Ramos (cell line): ENCODE data around the gene FURIN.
"Not testable (repeated sequence)": the region's sequence is repeated elsewhere in the genome, so short reads cannot be mapped to it uniquely, and the experiment has no call there.

Experiments
- in situ Hi-C: fragments of 300-500 bp; cut with MboI; formaldehyde crosslinking; loops from one replicate; pipeline ENCODE4 v1.14.3; 2022; ENCODE audit warnings: low sequenced_read_pairs; ENCODE audit not compliant: unreplicated experiment

Gene FURIN

GRCh38 chr15:90840157-90840855, 28.1 kb upstream of the FURIN start:
- in situ Hi-C loops: no loop called here

GRCh38 chr15:90840954-90841353, 27.4 kb upstream of the FURIN start:
- in situ Hi-C loops: no loop called here

- in situ Hi-C loops: no loop called here
These were observed 23.7 kb upstream of the FURIN start for GRCh38 chr15:90844696-90845095.

GRCh38 chr15:90845201-90845949, 23.0 kb upstream of the FURIN start:
- in situ Hi-C loops: no loop called here

- in situ Hi-C loops: not testable (repeated sequence)
These were observed 19.0 kb upstream of the FURIN start for GRCh38 chr15:90849424-90849823.

GRCh38 chr15:90851114-90851513, 17.3 kb upstream of the FURIN start:
- in situ Hi-C loops: no loop called here

DNA sequence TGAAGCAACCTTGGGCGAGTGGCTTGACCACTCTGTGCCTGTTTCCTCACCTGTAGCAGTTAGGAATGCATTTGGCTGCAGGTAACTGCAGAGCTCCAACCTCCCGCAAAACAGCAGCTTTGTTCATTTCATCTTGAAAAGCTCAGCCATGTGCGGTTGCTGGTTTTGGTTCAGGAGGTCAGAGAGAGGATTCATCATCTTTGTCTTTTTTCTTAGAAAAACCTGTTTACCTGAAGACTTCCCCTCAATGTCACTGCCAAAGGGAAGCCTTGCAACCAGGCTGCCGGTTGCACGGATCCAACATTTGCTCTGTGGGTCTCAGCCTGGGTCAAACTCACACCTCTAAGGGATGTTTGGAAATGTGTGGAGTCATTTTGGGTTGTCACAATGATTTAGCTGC, 16.4 kb upstream of the FURIN start:
- in situ Hi-C loops: no loop called here

GRCh38 chr15:90855139-90855538, 13.2 kb upstream of the FURIN start:
- in situ Hi-C loops: no loop called here

GRCh38 chr15:90857337-90857736, 11.1 kb upstream of the FURIN start:
- in situ Hi-C loops: no loop called here

DNA sequence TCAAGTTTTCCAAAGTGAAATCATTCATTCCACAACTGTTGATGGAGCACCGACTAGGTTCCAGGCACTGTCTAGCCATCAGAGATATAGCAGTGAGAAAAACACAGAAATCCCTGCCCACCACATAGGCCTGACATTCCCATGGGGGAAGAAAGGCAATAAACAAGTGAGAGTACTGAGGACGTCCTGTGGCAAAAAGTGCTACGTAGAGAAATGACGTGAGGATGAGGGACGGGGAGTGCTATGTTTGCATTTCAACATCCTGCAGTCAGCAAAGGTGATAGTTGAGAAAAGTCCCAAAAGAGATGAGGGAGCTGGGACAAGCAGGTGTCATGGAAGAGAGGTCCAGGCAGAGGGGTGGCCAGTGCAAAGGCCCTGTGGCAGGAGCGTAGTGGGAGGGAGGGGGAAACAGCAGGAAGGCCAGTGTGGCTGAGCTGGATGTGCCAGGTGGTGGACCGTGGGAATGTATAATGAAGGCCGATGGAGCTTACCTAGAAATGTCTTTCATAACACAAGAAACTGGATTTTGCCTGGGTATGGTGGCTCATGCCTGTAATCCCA, 10.4 kb upstream of the FURIN start:
- in situ Hi-C loops: no loop called here

- in situ Hi-C loops: no loop called here
These were observed 8.9 kb upstream of the FURIN start for GRCh38 chr15:90859234-90860131.

DNA sequence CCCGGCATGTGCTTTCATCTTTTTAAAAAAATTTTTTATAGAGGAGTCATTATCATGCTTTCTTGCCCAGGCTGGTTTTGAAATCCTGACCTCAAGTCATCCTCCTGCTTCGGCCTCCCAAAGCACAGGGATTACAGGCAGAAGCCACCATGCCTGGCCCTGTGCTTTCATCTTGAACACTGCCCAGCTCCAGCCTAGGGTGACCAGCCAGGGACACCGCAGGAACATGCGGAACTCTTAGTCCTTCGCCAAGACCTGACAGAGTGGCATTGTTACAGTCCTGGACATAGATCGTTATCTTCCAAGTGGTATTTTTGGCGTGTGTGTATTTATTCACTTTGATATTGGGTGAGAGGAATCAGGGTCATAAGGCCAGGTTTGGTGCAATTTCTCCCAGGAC, 7.9 kb upstream of the FURIN start:
- in situ Hi-C loops: no loop called here

DNA sequence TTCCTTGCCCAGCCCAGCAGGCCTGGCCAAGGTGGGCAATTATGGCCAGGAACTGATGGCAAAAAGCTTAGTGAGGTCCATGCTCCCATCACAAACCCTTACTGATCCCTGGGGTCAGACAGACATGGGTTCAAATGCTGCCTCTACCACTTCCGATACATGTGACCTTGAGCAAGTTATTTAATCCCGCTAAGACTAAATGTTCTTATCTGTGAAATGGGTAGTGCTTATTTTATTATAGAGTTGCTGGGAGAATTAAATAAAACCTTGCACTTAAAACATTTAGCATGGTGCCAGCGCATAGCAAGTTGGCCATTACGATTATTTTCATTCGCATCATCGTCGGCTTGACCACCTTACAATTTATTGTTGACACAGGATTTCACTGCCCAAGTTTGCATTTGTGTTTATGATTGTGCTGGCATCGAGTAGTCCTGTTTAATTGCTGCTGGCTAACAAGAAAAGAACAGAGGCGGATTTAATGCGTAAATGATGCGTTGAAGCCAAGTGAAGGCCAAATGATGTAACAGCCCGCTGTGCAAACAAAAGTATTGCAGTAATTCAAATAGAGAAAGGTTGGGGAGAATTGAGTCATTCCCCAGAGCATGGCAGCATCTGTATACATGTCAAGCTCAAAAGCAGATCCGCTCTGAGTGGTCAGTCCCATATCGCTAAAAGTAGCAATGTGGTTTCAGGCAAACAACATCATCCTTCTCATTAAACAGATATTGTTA, 7.3 kb upstream of the FURIN start:
- in situ Hi-C loops: no loop called here

DNA sequence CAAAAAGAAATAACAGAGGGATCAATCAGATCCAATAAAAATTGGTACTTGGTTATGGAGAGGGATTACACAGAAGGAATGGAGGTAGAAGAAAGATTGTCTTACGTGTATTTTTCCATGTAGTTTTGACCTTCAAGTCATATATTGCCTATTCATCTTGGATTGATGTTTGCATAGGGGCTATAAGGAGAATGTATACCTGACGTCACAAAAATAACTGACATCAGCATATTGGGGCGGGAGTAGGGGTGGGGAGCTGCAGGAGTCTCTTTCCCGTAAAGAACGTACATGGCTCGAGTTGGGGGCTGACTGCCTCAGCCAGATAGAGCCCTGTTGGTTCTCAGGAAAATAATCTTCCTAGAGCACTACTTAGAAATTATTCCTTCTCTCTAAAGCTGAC, 5.9 kb upstream of the FURIN start:
- in situ Hi-C loops: no loop called here

- in situ Hi-C loops: no loop called here
These were observed 5.2 kb upstream of the FURIN start for GRCh38 chr15:90862964-90863778.

- in situ Hi-C loops: no loop called here
These were observed 4.4 kb upstream of the FURIN start for GRCh38 chr15:90863987-90864386.

- in situ Hi-C loops: no loop called here
These were observed 3.9 kb upstream of the FURIN start for GRCh38 chr15:90864507-90864906.

- in situ Hi-C loops: no loop called here
These were observed 2.7 kb upstream of the FURIN start for GRCh38 chr15:90865702-90866101.

DNA sequence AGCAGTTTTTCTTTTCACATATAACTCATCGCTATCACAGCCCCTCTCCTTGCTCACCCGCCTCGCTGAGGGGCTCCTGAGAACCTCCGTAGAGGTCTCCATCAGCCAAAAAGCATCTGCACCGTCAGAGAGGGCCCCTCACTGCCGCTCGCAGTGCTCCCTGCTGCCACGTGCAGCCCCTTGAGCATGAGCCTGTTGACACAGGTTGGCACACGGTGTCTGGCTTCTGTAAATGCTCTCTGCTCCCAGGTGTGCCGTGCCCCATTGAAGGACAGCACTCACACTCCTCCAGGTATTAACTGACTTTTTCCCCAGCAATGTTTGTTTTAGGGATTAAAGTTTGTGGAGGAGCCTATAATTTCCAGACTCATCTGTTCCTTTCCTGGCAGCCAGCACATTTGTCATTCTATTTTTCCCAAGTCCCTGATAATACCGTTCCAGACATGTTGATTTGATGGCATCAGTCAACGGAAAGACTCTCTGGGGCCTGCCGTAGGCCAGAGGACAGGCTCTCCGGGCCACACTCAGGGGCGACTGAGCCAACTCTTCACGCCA, 2.1 kb upstream of the FURIN start:
- in situ Hi-C loops: no loop called here
